ENCODE measurements around the gene MANBA. TPM values are rescaled to one million over a fixed set of nuclear protein-coding genes. Genes with fewer than 3 reads are reported as not detected.
"Not testable (repeated sequence)": the region's sequence is repeated elsewhere in the genome, so short reads cannot be mapped to it uniquely, and the experiment has no call there.

Gene MANBA
- total RNA-seq, 2 experiments from 2014 or later: 8.7 to 10.0 TPM

DNA sequence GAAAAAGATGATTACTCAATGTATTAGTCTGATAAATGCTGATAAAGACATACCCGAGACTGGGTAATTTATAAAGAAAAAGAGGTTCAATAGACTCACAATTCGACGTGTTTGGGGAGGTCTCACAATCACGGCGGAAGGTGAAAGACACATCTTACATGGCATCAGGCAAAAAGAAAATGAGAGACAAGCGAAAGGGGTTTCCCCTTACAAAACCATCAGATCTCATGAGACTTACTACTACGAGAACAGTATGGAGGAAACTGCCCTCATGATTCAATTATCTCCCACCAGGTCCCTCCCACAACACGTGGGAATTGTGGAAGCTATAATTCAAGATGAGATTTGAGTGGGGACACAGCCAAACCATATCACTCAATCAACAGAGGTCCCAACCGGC lies 141.7 kb downstream of the MANBA start:
- peaks cover 53% of the 10 kb centered on the region for H3K4me1 Mint-ChIP-seq
- H3K27ac Mint-ChIP-seq: peak overlapping the region; percentile 47
- DNase-seq, H3K4me3 Mint-ChIP-seq, H3K9me3 Mint-ChIP-seq, H3K27me3 Mint-ChIP-seq: not testable (repeated sequence)
- peaks cover 51% of the 10 kb centered on the region for H3K36me3 Mint-ChIP-seq

- H3K4me1 Mint-ChIP-seq: peaks cover 75% of the 10 kb centered on the region
- DNase-seq: no peak
- peaks cover 8% of the 10 kb centered on the region for H3K9me3 Mint-ChIP-seq
- peaks cover 74% of the 10 kb centered on the region for H3K36me3 Mint-ChIP-seq
- peak overlapping the region; percentile 7 for H3K4me3 Mint-ChIP-seq
- H3K27ac Mint-ChIP-seq: peak overlapping the region; percentile 55
- no peaks in the 10 kb centered on the region for H3K27me3 Mint-ChIP-seq
Measured at GRCh38 chr4:102616636-102617035, 144.1 kb downstream of the MANBA start.

GRCh38 chr4:102614801-102615200 lies 146.0 kb downstream of the MANBA start:
- Mint-ChIP-seq H3K27me3 (no peaks in the 10 kb centered on the region), H3K27ac (peak overlapping the region; percentile 95), H3K9me3 (peaks cover 8% of the 10 kb centered on the region), H3K36me3 (peaks cover 89% of the 10 kb centered on the region), H3K4me3 (peak overlapping the region; percentile 66), H3K4me1 (peaks cover 82% of the 10 kb centered on the region)
- no peak for DNase-seq

DNA sequence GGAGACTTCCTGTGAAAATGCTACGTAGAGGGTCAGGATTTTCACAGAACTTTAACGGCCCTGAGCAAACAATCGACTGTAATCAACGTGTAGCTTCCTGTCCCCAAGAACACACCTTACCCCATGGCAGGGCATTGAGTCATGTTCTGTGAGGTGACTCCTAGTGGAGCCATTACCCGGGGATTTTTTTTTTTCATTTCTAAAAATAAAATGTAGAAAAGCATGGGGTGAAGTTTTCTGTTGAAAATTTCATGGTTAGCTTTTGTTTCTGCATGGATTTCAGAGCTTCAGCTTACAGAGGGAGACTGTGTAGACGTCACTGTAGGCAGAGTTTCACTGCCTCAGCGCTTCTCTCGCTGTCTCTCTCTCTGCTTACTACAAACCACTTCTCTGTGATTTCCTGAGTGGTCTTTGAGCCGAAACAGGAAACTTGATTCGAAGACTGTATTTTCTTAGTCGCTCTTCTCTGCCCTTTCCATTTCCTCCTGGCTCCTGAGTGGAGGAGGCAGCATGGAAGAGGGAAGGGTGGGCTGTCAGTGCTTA lies 147.9 kb downstream of the MANBA start:
- DNase-seq: no peak
- peak overlapping the region; percentile 95 for H3K27ac Mint-ChIP-seq
- H3K4me3 Mint-ChIP-seq: peak overlapping the region; percentile 65
- H3K4me1 Mint-ChIP-seq: peaks cover 81% of the 10 kb centered on the region
- H3K36me3 Mint-ChIP-seq: peaks cover 90% of the 10 kb centered on the region
- H3K27me3 Mint-ChIP-seq: no peaks in the 10 kb centered on the region
- no peaks in the 10 kb centered on the region for H3K9me3 Mint-ChIP-seq

DNA sequence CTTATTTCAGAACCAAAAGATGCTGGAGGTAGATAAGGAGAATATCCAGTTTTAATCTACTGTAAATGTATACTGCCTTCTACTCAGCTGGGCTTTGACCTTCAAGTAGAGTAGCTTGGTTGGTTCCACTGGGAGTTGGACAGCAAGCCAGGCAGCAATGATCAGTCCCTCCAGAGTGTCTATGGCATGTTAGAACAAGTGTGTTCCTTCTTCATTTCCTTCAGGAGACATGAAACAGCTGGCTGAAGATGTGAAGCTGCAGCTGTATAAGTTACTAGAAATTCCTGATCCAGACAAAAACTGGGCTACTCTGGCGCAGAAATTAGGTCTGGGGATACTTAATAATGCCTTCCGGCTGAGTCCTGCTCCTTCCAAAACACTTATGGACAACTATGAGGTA lies 148.6 kb downstream of the MANBA start:
- peaks cover 86% of the 10 kb centered on the region for H3K4me1 Mint-ChIP-seq

GRCh38 chr4:102610476-102610875 lies 150.3 kb downstream of the MANBA start:
- peaks cover 80% of the 10 kb centered on the region for H3K4me1 Mint-ChIP-seq
- no peak overlapping the region for H3K4me3 Mint-ChIP-seq
- H3K27ac Mint-ChIP-seq: peak overlapping the region; percentile 60
- H3K27me3 Mint-ChIP-seq: no peaks in the 10 kb centered on the region
- no peak for DNase-seq
- no peaks in the 10 kb centered on the region for H3K9me3 Mint-ChIP-seq
- H3K36me3 Mint-ChIP-seq: peaks cover 88% of the 10 kb centered on the region

More for the DNA sequence above, 148.6 kb downstream of the MANBA start:
- H3K27me3 Mint-ChIP-seq: no peaks in the 10 kb centered on the region
- H3K4me3 Mint-ChIP-seq: peak overlapping the region; percentile 65
- H3K27ac Mint-ChIP-seq: peak overlapping the region; percentile 95
- DNase-seq: no peak
- H3K9me3 Mint-ChIP-seq: no peaks in the 10 kb centered on the region
- H3K36me3 Mint-ChIP-seq: peaks cover 91% of the 10 kb centered on the region

DNA sequence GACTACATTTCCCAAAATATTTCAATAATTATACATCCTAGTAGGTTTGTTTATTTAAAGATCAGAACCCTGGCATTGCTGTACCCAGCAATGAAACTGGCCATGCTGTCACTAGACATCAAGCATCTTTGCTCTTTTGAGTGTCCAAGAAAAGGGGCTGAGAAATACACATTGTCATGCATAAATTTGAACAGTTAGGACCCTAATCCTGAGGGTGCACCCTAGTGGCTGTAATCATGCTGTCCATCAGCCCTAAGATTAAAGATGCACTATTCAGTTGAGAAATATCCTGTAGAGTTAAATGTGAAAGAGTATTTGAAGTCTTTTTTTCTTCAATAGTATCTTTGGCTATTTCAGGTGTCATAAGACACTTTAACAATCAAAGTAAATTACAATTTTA lies 150.8 kb downstream of the MANBA start:
- DNase-seq: no peak
- Mint-ChIP-seq H3K27me3 (no peaks in the 10 kb centered on the region), H3K27ac (peak overlapping the region; percentile 50), H3K4me1 (peaks cover 76% of the 10 kb centered on the region), H3K4me3 (no peak overlapping the region), H3K36me3 (peaks cover 89% of the 10 kb centered on the region), H3K9me3 (no peaks in the 10 kb centered on the region)

DNA sequence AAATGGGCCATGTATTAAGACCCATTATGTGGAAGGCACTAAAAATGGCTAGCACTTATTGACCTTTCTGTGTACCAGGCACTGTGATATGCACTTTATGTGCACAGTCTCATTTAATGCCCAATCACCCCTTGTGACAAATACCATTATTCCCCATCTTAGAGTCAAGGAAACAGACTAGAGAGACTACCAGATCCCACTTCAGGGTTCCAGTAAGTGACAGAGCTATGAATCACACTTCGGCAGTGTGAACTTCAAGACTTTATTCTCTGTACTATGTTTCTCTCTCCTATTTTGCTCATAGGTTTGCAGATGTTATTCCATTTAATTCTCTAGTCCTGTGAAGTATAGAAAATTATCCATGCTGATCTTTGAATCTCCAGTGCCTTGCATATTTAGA lies 152.6 kb downstream of the MANBA start:
- Mint-ChIP-seq H3K27me3 (no peaks in the 10 kb centered on the region), H3K4me1 (peaks cover 70% of the 10 kb centered on the region), H3K4me3 (no peak overlapping the region)

GRCh38 chr4:102606846-102607450 lies 153.8 kb downstream of the MANBA start:
- peak overlapping the region; percentile 62 for H3K27ac Mint-ChIP-seq
- H3K27me3 Mint-ChIP-seq: no peaks in the 10 kb centered on the region
- no peak overlapping the region for H3K4me3 Mint-ChIP-seq
- DNase-seq: no peak
- peaks cover 78% of the 10 kb centered on the region for H3K36me3 Mint-ChIP-seq
- peaks cover 58% of the 10 kb centered on the region for H3K4me1 Mint-ChIP-seq
- no peaks in the 10 kb centered on the region for H3K9me3 Mint-ChIP-seq

More for the DNA sequence above, 152.6 kb downstream of the MANBA start:
- DNase-seq: no peak
- peak overlapping the region; percentile 28 for H3K27ac Mint-ChIP-seq
- H3K9me3 Mint-ChIP-seq: no peaks in the 10 kb centered on the region
- H3K36me3 Mint-ChIP-seq: peaks cover 82% of the 10 kb centered on the region

DNA sequence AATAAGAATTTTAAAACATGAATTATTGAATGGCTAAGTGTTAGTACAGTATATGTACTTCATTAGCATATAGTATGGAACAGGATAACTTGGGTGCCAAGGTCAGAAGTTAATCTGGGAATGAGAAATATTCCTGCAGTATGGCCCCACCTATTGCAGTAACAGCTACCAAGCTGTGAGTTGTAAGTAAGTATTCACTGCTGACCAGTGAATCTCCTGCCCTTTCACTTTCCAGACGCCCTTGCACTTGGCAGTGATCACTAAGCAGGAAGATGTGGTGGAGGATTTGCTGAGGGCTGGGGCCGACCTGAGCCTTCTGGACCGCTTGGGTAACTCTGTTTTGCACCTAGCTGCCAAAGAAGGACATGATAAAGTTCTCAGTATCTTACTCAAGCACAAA lies 154.5 kb downstream of the MANBA start:
- Mint-ChIP-seq H3K36me3 (peaks cover 78% of the 10 kb centered on the region), H3K4me1 (peaks cover 54% of the 10 kb centered on the region), H3K9me3 (no peaks in the 10 kb centered on the region), H3K27ac (peak overlapping the region; percentile 42), H3K4me3 (no peak overlapping the region), H3K27me3 (no peaks in the 10 kb centered on the region)
- DNase-seq: no peak

DNA sequence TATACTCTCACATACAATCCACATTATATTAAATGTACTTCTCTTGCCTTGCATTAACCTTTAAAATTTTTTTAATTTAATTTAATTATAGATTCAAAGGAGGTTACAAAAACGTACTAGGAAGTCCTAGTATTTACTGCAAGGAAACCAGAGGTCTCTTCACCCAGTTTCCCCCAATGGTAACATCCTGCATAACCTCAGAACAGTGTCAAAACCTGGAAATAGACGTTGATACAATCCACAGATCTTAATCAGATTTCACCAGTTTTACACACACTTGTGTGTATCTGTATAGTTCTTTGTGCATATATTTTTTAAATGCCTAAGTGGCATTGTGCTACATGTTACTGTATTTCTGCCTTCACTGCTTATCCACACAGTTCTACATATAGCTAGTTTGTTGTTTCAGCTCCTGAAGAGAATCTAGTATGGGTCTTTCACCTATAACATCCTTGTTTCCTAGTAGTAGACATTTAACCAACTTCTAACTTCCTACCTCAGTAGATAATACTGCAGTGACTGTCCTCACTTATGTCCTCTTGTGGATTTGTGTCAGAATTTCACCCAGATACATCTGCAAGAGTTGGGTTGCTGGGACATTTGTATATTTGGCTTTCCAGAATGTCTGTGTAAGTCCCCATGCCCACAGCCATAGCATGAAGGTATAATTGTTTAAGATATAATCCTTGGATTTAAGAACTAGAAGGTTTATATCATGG lies 156.4 kb downstream of the MANBA start:
- Mint-ChIP-seq H3K36me3 (peaks cover 79% of the 10 kb centered on the region), H3K27ac (peak overlapping the region; percentile 16), H3K9me3 (no peaks in the 10 kb centered on the region), H3K4me3 (no peak overlapping the region), H3K27me3 (no peaks in the 10 kb centered on the region), H3K4me1 (peaks cover 55% of the 10 kb centered on the region)
- no peak for DNase-seq

- no peaks in the 10 kb centered on the region for H3K27me3 Mint-ChIP-seq
- peaks cover 58% of the 10 kb centered on the region for H3K4me1 Mint-ChIP-seq
- H3K36me3 Mint-ChIP-seq: peaks cover 76% of the 10 kb centered on the region
- no peak for DNase-seq
- H3K27ac Mint-ChIP-seq: peak overlapping the region; percentile 46
- no peak overlapping the region for H3K4me3 Mint-ChIP-seq
- no peaks in the 10 kb centered on the region for H3K9me3 Mint-ChIP-seq
Measured at GRCh38 chr4:102601586-102602227, 159.1 kb downstream of the MANBA start.

- Mint-ChIP-seq H3K4me3 (no peak overlapping the region), H3K36me3 (peaks cover 79% of the 10 kb centered on the region), H3K27ac (peak overlapping the region; percentile 73), H3K9me3 (no peaks in the 10 kb centered on the region), H3K27me3 (no peaks in the 10 kb centered on the region), H3K4me1 (peaks cover 65% of the 10 kb centered on the region)
- DNase-seq: no peak
Measured at GRCh38 chr4:102600689-102601088, 160.1 kb downstream of the MANBA start.

DNA sequence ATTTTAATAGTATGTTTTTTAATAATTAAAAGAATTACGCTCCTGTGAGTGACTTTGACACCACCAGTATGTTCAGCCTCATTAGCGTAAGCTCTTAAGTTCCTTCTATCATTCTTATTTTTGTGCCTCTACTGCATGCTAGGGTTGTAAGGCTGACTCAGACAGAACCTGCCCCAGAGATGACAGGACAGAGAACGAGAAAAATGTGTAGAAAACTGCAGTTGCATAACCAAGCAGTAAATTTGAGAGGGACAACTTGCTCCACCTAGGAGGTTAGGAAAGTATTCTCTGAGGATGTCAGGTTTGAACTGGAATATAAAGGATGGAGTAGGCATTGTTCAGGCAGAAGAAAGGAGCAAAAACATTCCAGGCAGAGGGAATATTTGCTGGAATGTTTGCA lies 160.9 kb downstream of the MANBA start:
- Mint-ChIP-seq H3K27me3 (no peaks in the 10 kb centered on the region), H3K36me3 (peaks cover 78% of the 10 kb centered on the region), H3K9me3 (no peaks in the 10 kb centered on the region), H3K4me1 (peaks cover 70% of the 10 kb centered on the region), H3K27ac (peak overlapping the region; percentile 73), H3K4me3 (no peak overlapping the region)
- DNase-seq: no peak

GRCh38 chr4:102599455-102599854 lies 161.3 kb downstream of the MANBA start:
- no peak for DNase-seq
- H3K4me3 Mint-ChIP-seq: peak overlapping the region; percentile 59
- H3K9me3 Mint-ChIP-seq: no peaks in the 10 kb centered on the region
- peaks cover 81% of the 10 kb centered on the region for H3K36me3 Mint-ChIP-seq
- peak overlapping the region; percentile 96 for H3K27ac Mint-ChIP-seq
- H3K4me1 Mint-ChIP-seq: peaks cover 72% of the 10 kb centered on the region
- H3K27me3 Mint-ChIP-seq: no peaks in the 10 kb centered on the region
